Psoas muscle (tissue), 8 donors: ENCODE data around the gene CDKN2C. TPM values are rescaled to one million over a fixed set of nuclear protein-coding genes. Genes with fewer than 3 reads are reported as not detected.

Source experiments
- ATAC-seq, 4 donors: fragments of 200-7000 bp; cut with Tn5 transposase; one replicate each; pipeline ENCODE4 v1.9.1; 2020; ENCODE audit warnings: moderate library complexity in 3 of 4, mild to moderate bottlenecking in 2 of 4
- DNase-seq, 2 donors: peaks; one replicate each; pipeline ENCODE4 v3.0.0-alpha.2; 2020
- H3K27ac ChIP-seq: fragments of 200-600 bp; one replicate; pipeline ENCODE4 v1.8.0; 2022
- H3K27me3 ChIP-seq, 3 donors: fragments of 200-600 bp in 1 of 3; one replicate each; pipeline versions ENCODE4 v1.6.1 to v1.8.0; 2013 to 2022; ENCODE audit warnings: low read length in 2 of 3, mild to moderate bottlenecking in 2 of 3, moderate library complexity in 1 of 3; ENCODE audit not compliant: insufficient read depth in 3 of 3
- H3K36me3 ChIP-seq, 2 donors: fragments of 200-600 bp in 1 of 2; one replicate each; pipeline versions ENCODE4 v1.6.1 to v1.8.0; 2013 to 2022; ENCODE audit warnings: low read depth in 1 of 2, mild to moderate bottlenecking in 1 of 2, moderate library complexity in 1 of 2; ENCODE audit not compliant: insufficient read depth in 1 of 2
- H3K4me1 ChIP-seq: fragments of 200-600 bp; one replicate; pipeline ENCODE4 v1.8.0; 2022
- H3K4me3 ChIP-seq: fragments of 200-600 bp; one replicate; pipeline ENCODE4 v1.8.0; 2022; ENCODE audit warnings: mild to moderate bottlenecking
- H3K9me3 ChIP-seq: fragments of 200-600 bp; one replicate; pipeline ENCODE4 v1.8.0; 2022
- CTCF ChIP-seq: fragments of 200-600 bp; IDR thresholded peaks from one replicate; pipeline ENCODE4 v1.8.0; 2022; ENCODE audit warnings: antibody characterized with exemption
- WGBS, 3 donors: extraction: QIAGEN DNeasy Blood & Tissue Kit; methylation state at CpG; one replicate each; pipeline versions ENCODE4 v1.1.6 to v1.1.7; 2013; 5-methylcytosine and 5-hydroxymethylcytosine counted together
- intact Hi-C, 2 donors: fragments of 100-400 bp; cut with DNase I; formaldehyde crosslinking; loops; one replicate each; pipeline versions ENCODE4 v1.11.0 to v1.14.2; 2022
- polyA plus RNA-seq, 3 donors: library from polyadenylated mRNA; stranded (reverse); fragments of 200-250 nt; gene quantifications; one replicate each; pipeline ENCODE4 v1.2.3, GENCODE V29; 2013
- total RNA-seq, 4 donors: library from RNA; stranded (reverse); fragmentation: NEBNext Ultra II Directional in 2 of 4; extraction: Animal tissue kit (Norgen Biotek cat#: 25700) in 2 of 4; gene quantifications; one replicate each; pipeline versions ENCODE4 v1.2.1 to v1.2.4, GENCODE V29; 2021 to 2023
- donor health status: healthy with polysubstance abuse.
- donor health status: DM: no; HTN: no; CAD: no; lungs with moderate emphysema.
- donor health status: Bipolar disorder and iron deficiency.
- donor health status: healthy.
- donor health status: DM: yes; HTN: yes; CAD: no.
- donor health status: DM: no; HTN: no; CAD: no.
- donor health status: DM: no; HTN: no; CAD: no.
- donor health status: DM: yes; HTN: yes; CAD: no.

Gene CDKN2C
- total and polyA plus RNA-seq, 7 donors, result 3.5 to 12.7 (median 7.3) TPM

GRCh38 chr1:50986653-50987052 lies 16.6 kb downstream of the CDKN2C start:
- Histone ChIP-seq H3K27me3 (no peaks in the 10 kb centered on the region), H3K27ac (no peak overlapping the region), H3K4me3 (no peak overlapping the region), H3K4me1 (no peaks in the 10 kb centered on the region), H3K36me3 (no peaks in the 10 kb centered on the region), H3K9me3 (no peaks in the 10 kb centered on the region)
- TF ChIP-seq CTCF, result no peak
- intact Hi-C loops, result no loop called here
- 70 to 78% (median 70%) methylated on average over 4 of the region's 4 CpGs for WGBS, 3 donors
- DNase-seq (no peak), ATAC-seq (no peak)

GRCh38 chr1:50989694-50990093 lies 19.6 kb downstream of the CDKN2C start:
- DNase-seq (no peak), ATAC-seq (no peak)
- intact Hi-C loops, result no loop called here
- 88 to 94% (median 94%) methylated on average over 2 of the region's 2 CpGs for WGBS, 3 donors
- H3K4me1 ChIP-seq, result no peaks in the 10 kb centered on the region
- H3K27me3 ChIP-seq, result no peaks in the 10 kb centered on the region
- H3K36me3 ChIP-seq, result no peaks in the 10 kb centered on the region
- H3K4me3 ChIP-seq, result no peak overlapping the region
- H3K27ac ChIP-seq, result no peak overlapping the region
- TF ChIP-seq CTCF, result no peak
- H3K9me3 ChIP-seq, result no peaks in the 10 kb centered on the region

- DNase-seq (no peak), ATAC-seq (no peak)
- 88 to 91% (median 88%) methylated on average over 3 of the region's 3 CpGs for WGBS, 3 donors
- TF ChIP-seq CTCF, result no peak
- Histone ChIP-seq H3K4me3 (no peak overlapping the region), H3K9me3 (no peaks in the 10 kb centered on the region), H3K4me1 (no peaks in the 10 kb centered on the region), H3K27me3 (no peaks in the 10 kb centered on the region), H3K36me3 (no peaks in the 10 kb centered on the region), H3K27ac (no peak overlapping the region)
- intact Hi-C loops, result no loop called here
These were observed 22.7 kb downstream of the CDKN2C start for GRCh38 chr1:50992532-50993318.

GRCh38 chr1:50993645-50994044 lies 23.6 kb downstream of the CDKN2C start:
- Histone ChIP-seq H3K4me3 (no peak overlapping the region), H3K4me1 (no peaks in the 10 kb centered on the region), H3K9me3 (no peaks in the 10 kb centered on the region), H3K27ac (no peak overlapping the region), H3K27me3 (no peaks in the 10 kb centered on the region), H3K36me3 (no peaks in the 10 kb centered on the region)
- intact Hi-C loops, result no loop called here
- TF ChIP-seq CTCF, result no peak
- ATAC-seq (no peak), DNase-seq (no peak)
- 92 to 96% (median 93%) methylated on average over 3 of the region's 3 CpGs for WGBS, 3 donors

GRCh38 chr1:50994997-50995396 lies 25.0 kb downstream of the CDKN2C start:
- no peak for ATAC-seq
- Histone ChIP-seq H3K9me3 (no peaks in the 10 kb centered on the region), H3K4me1 (no peaks in the 10 kb centered on the region), H3K27me3 (no peaks in the 10 kb centered on the region), H3K4me3 (no peak overlapping the region), H3K27ac (no peak overlapping the region), H3K36me3 (no peaks in the 10 kb centered on the region)
- no peak for TF ChIP-seq CTCF
- 83 to 86% (median 86%) methylated on average over 4 of the region's 4 CpGs for WGBS, 3 donors
- intact Hi-C loops, result no loop called here
- DNase-seq, result no peak
